GM12878 (cell line): ENCODE data around the gene SLC37A1. TPM values are rescaled to one million over a fixed set of nuclear protein-coding genes. Genes with fewer than 3 reads are reported as not detected.

ENCODE experiments used
- ATAC-seq: fragments of 200-7000 bp; cut with Tn5 transposase; 3 replicates; pipeline ENCODE4 v1.9.1; 2020; ENCODE audit warnings: mild to moderate bottlenecking, moderate library complexity
- BruUV-seq: library from RNA; stranded (reverse); fragments of 400-500 nt; replicated peaks from 2 replicates; lab custom pipeline; 2021; lab: Mats Ljungman, UMichigan
- CTCF ChIA-PET: fragments of 300-600 bp; sonication (Branson Sonifier 250); formaldehyde crosslinking; extraction: SDS; loops from one replicate; lab custom pipeline; 2021; ENCODE audit warnings: inconsistent platforms; lab: Yijun Ruan, JAX
- POLR2A ChIA-PET: fragments of 350-600 bp; formaldehyde crosslinking; extraction: SDS; loops from one replicate; lab custom pipeline; 2021; ENCODE audit warnings: inconsistent platforms; lab: Charles Lee
- RAD21 ChIA-PET: fragments of 300-600 bp; sonication (Branson Sonifier 250); formaldehyde crosslinking; loops from one replicate; lab custom pipeline; 2023; ENCODE audit warnings: antibody characterized with exemption; ENCODE audit not compliant: unreplicated experiment; lab: Charles Lee
- SMC1A ChIA-PET: fragments of 300-600 bp; sonication (Branson Sonifier 250); formaldehyde crosslinking; loops from one replicate; lab custom pipeline; 2023; ENCODE audit not compliant: unreplicated experiment, uncharacterized antibody; lab: Charles Lee
- DNase-seq: peaks from one replicate; pipeline ENCODE4 v3.0.0-alpha.2; 2011; ENCODE audit warnings: low read depth, low spot score
- FAIRE-seq: peaks from 3 replicates; lab custom pipeline; 2011; peaks lifted over from hg19 to GRCh38; lab: Jason Lieb, UNC
- H2AFZ ChIP-seq: 2 replicates; pipeline ENCODE4 v1.6.0; 2011; ENCODE audit warnings: low read depth, low read length, control low read depth; ENCODE audit not compliant: control insufficient read depth
- H3K27ac ChIP-seq: 2 replicates; pipeline ENCODE4 v1.5.1; 2011; ENCODE audit warnings: control low read depth; ENCODE audit not compliant: control insufficient read depth, insufficient read depth
- H3K27me3 ChIP-seq, 2 experiments: replicated peaks in 1 of 2; 2 replicates each; pipeline versions ENCODE4 v1.6.0 to v1.6.1; 2011; ENCODE audit warnings: low read length in 1 of 2; ENCODE audit not compliant: control insufficient read depth in 2 of 2, insufficient read depth in 2 of 2
- H3K36me3 ChIP-seq, 2 experiments: 2 replicates each; pipeline ENCODE4 v1.5.1; 2011; ENCODE audit warnings: low read length in 1 of 2; ENCODE audit not compliant: control insufficient read depth in 2 of 2, insufficient read depth in 2 of 2
- H3K4me1 ChIP-seq: 2 replicates; pipeline ENCODE4 v1.6.1; 2011; ENCODE audit warnings: mild to moderate bottlenecking, low read length, moderate library complexity, mixed read lengths; ENCODE audit not compliant: control insufficient read depth, insufficient read depth
- H3K4me2 ChIP-seq: 2 replicates; pipeline ENCODE4 v1.6.0; 2011; ENCODE audit warnings: control low read depth; ENCODE audit not compliant: control insufficient read depth, insufficient read depth
- H3K4me3 ChIP-seq: fragments of 200-600 bp; sonication (generic); 2 replicates; pipeline ENCODE4 v1.5.1; 2016
- H3K79me2 ChIP-seq: 2 replicates; pipeline ENCODE4 v1.6.0; 2011; ENCODE audit warnings: low read length; ENCODE audit not compliant: control insufficient read depth, insufficient read depth
- H3K9ac ChIP-seq: 2 replicates; pipeline ENCODE4 v1.8.0; 2011; ENCODE audit warnings: low read length, control low read depth, mixed read lengths; ENCODE audit not compliant: control insufficient read depth, insufficient read depth
- H3K9me3 ChIP-seq: replicated peaks from 3 replicates; pipeline ENCODE4 v1.5.1; 2011; ENCODE audit warnings: mild to moderate bottlenecking, low read length; ENCODE audit not compliant: control insufficient read depth, insufficient read depth
- H4K20me1 ChIP-seq: 2 replicates; pipeline ENCODE4 v1.6.0; 2011; ENCODE audit not compliant: control insufficient read depth, insufficient read depth
- ATF7 ChIP-seq: fragments of 450-650 bp; IDR thresholded peaks from 2 replicates; pipeline ENCODE4 v1.6.1; 2016; ENCODE audit warnings: low read depth, mild to moderate bottlenecking
- CREM ChIP-seq: IDR thresholded peaks from 2 replicates; pipeline ENCODE4 v1.6.1; 2014; ENCODE audit warnings: antibody characterized with exemption, low read depth
- ESRRA ChIP-seq: IDR thresholded peaks from 2 replicates; pipeline ENCODE4 v1.6.1; 2012; ENCODE audit warnings: mild to moderate bottlenecking, low read length, improper control_type of control experiment
- HDGF ChIP-seq: fragments of 450-650 bp; IDR thresholded peaks from 2 replicates; pipeline ENCODE4 v1.6.1; 2016; ENCODE audit warnings: antibody characterized with exemption
- NBN ChIP-seq: fragments of 450-650 bp; IDR thresholded peaks from 2 replicates; pipeline ENCODE4 v1.6.1; 2016
- POLR2AphosphoS5 ChIP-seq: IDR thresholded peaks from 2 replicates; pipeline ENCODE4 v1.6.1; 2011; ENCODE audit warnings: mild to moderate bottlenecking, low read length, inconsistent platforms
- SRF ChIP-seq, 2 experiments: IDR thresholded peaks; 2 replicates each; pipeline ENCODE4 v1.6.1; 2011; ENCODE audit warnings: low read depth in 2 of 2, low read length in 2 of 2, mild to moderate bottlenecking in 1 of 2, moderate library complexity in 1 of 2
- TCF3 ChIP-seq: IDR thresholded peaks from 2 replicates; pipeline ENCODE4 v1.6.1; 2012; ENCODE audit warnings: low read depth, mild to moderate bottlenecking, low read length, borderline replicate concordance; ENCODE audit not compliant: insufficient read depth
- WRNIP1 ChIP-seq: IDR thresholded peaks from 2 replicates; pipeline ENCODE4 v1.6.1; 2011; ENCODE audit warnings: low read depth, low read length, improper control_type of control experiment, borderline replicate concordance
- in situ Hi-C: fragments of 300-500 bp; cut with MboI; formaldehyde crosslinking; loops from 9 replicates; pipeline ENCODE4 v1.14.3; 2018; ENCODE audit warnings: mixed read lengths
- intact Hi-C: fragments of 100-400 bp; cut with micrococcal nuclease; formaldehyde crosslinking; loops from one replicate; pipeline ENCODE4 v1.14.2; 2022; ENCODE audit not compliant: unreplicated experiment
- polyA plus RNA-seq, 11 experiments: library from polyadenylated mRNA; depleted of rRNA in 4 of 11; unstranded in 6 of 11; stranded (reverse) in 5 of 11; fragments of >200 nt; fragmentation: Nextera tagmentation in 4 of 11; fragmentation: Illumina TruSeq in 1 of 11; extraction: Ambion mirVana in 4 of 11; extraction: Trizol in 1 of 11; gene quantifications; 1 replicate in 1 of 11; 2 replicates in 10 of 11; pipeline versions ENCODE4 v1.2.1 to v1.2.3, GENCODE V29; 2011 to 2016; ENCODE audit warnings: inconsistent platforms in 2 of 11, missing spikeins in 2 of 11, low read depth in 1 of 11
- total RNA-seq, 4 experiments: library from RNA; depleted of rRNA in 3 of 4; stranded (reverse); fragments of >200 nt in 3 of 4; fragmentation: Illumina TruSeq in 1 of 4; extraction: Trizol in 1 of 4; gene quantifications; 2 replicates each; pipeline versions ENCODE4 v1.2.1 to v1.2.3, GENCODE V29; 2013 to 2021
- TF ChIP-seq, protein P1 (sequence below): fragments of 450-650 bp; formaldehyde crosslinking; IDR thresholded peaks from 2 replicates; pipeline ENCODE4 v1.5.0; 2022; ENCODE audit warnings: mild to moderate bottlenecking, missing genetic modification characterization
- TF ChIP-seq, protein P2 (sequence below): IDR thresholded peaks from 2 replicates; pipeline ENCODE4 v1.6.1; 2011; ENCODE audit warnings: borderline replicate concordance, low read depth, mild to moderate bottlenecking, moderate library complexity, mixed read lengths, low read length; ENCODE audit not compliant: insufficient read depth; ENCODE audit errors: extremely low read length
- TF ChIP-seq, protein P3 (sequence below): IDR thresholded peaks from 2 replicates; pipeline ENCODE4 v1.6.1; 2012; ENCODE audit warnings: improper control_type of control experiment, low read depth, low read length; ENCODE audit not compliant: insufficient replicate concordance
- TF ChIP-seq, protein P4 (sequence below): IDR thresholded peaks from 2 replicates; pipeline ENCODE4 v1.6.1; 2011; ENCODE audit warnings: low read depth, mild to moderate bottlenecking, low read length, moderate library complexity, borderline replicate concordance; ENCODE audit errors: extremely low read depth

The SLC37A1 gene
- total and polyA plus RNA-seq, 10 of the 15 experiments (the other 5 are each of a cell fraction or from before 2014, with no cell fraction given) = 1.1 to 35.5 (median 24.4) TPM

DNA sequence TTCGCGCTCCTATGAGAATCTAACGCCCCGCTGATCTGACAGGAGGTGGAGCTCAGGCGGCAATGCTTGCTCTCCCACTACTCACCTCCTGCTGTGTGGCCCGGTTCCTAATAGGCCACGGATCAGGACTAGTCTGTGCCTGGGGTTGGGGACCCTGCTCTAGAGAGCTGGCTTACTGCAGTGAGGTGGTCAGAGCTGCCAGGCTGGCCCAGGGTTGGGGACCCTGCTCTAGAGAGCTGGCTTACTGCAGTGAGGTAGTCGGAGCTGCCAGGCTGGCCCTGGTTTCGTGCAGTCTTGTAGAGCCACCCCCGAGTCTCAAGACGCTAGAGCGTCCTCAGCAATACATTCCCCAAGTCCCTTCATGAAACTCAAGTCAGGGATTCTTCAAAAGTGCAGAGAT is 27.5 kb downstream of the SLC37A1 start (continued):
- TF ChIP-seq, protein P1, sequence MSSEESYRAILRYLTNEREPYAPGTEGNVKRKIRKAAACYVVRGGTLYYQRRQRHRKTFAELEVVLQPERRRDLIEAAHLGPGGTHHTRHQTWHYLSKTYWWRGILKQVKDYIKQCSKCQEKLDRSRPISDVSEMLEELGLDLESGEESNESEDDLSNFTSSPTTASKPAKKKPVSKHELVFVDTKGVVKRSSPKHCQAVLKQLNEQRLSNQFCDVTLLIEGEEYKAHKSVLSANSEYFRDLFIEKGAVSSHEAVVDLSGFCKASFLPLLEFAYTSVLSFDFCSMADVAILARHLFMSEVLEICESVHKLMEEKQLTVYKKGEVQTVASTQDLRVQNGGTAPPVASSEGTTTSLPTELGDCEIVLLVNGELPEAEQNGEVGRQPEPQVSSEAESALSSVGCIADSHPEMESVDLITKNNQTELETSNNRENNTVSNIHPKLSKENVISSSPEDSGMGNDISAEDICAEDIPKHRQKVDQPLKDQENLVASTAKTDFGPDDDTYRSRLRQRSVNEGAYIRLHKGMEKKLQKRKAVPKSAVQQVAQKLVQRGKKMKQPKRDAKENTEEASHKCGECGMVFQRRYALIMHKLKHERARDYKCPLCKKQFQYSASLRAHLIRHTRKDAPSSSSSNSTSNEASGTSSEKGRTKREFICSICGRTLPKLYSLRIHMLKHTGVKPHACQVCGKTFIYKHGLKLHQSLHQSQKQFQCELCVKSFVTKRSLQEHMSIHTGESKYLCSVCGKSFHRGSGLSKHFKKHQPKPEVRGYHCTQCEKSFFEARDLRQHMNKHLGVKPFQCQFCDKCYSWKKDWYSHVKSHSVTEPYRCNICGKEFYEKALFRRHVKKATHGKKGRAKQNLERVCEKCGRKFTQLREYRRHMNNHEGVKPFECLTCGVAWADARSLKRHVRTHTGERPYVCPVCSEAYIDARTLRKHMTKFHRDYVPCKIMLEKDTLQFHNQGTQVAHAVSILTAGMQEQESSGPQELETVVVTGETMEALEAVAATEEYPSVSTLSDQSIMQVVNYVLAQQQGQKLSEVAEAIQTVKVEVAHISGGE (CRISPR knock-in tag) = no peak
- TF ChIP-seq HDGF = no peak
- no peak for TF ChIP-seq ESRRA
- TF ChIP-seq, protein P2, sequence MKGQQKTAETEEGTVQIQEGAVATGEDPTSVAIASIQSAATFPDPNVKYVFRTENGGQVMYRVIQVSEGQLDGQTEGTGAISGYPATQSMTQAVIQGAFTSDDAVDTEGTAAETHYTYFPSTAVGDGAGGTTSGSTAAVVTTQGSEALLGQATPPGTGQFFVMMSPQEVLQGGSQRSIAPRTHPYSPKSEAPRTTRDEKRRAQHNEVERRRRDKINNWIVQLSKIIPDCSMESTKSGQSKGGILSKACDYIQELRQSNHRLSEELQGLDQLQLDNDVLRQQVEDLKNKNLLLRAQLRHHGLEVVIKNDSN = no peak
- TF ChIP-seq CREM = no peak
- no peak for TF ChIP-seq NBN

DNA sequence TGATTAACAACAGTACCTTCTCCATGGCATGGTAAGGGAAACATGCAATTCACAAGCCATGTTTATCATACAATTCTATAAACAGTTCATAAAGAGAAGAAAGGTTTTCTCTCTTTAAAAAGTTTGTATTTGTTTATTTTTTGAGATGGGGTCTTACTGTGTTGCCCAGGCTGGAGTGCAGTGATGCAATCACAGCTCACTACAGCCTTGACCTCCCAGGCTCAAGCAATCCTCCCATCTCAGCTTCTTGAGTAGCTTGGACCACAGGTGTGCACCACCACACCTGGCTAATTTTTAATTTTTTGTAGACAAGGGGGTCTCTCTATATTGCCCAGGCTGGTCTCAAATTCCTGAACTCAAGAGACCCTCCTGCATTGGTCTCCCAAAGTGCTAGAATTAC is 28.0 kb downstream of the SLC37A1 start:
- no TSS peak for BruUV-seq
- H3K4me1 ChIP-seq = peaks cover 7% of the 10 kb centered on the region
- no peak overlapping the region for H3K27ac ChIP-seq
- in situ Hi-C loops = no loop called here
- peaks cover 14 to 16% of the 10 kb centered on the region in 2 experiments for H3K36me3 ChIP-seq
- ChIA-PET RAD21 (no interaction called here), SMC1A (interaction anchor here (0.8 kb wide), 1 partner anchor 38 kb away, joined by 5 read pairs; no protein-coding TSS in a partner anchor), POLR2A (no interaction called here), CTCF (interaction anchor here (1.2 kb wide), 1 partner anchor 396 kb away, joined by 3 read pairs; no protein-coding TSS in a partner anchor)
- no peak overlapping the region for H3K4me2 ChIP-seq
- no peaks in the 10 kb centered on the region for H3K27me3 ChIP-seq
- intact Hi-C loops = no loop called here
- FAIRE-seq (no peak), DNase-seq (no peak), ATAC-seq (no peak)
- no peak overlapping the region for H3K4me3 ChIP-seq
- H3K79me2 ChIP-seq = no peaks in the 10 kb centered on the region
- H2AFZ ChIP-seq = no peak overlapping the region
- no peaks in the 10 kb centered on the region for H4K20me1 ChIP-seq
- no peaks in the 10 kb centered on the region for H3K9me3 ChIP-seq
- no peak overlapping the region for H3K9ac ChIP-seq
- TF ChIP-seq, protein P3, sequence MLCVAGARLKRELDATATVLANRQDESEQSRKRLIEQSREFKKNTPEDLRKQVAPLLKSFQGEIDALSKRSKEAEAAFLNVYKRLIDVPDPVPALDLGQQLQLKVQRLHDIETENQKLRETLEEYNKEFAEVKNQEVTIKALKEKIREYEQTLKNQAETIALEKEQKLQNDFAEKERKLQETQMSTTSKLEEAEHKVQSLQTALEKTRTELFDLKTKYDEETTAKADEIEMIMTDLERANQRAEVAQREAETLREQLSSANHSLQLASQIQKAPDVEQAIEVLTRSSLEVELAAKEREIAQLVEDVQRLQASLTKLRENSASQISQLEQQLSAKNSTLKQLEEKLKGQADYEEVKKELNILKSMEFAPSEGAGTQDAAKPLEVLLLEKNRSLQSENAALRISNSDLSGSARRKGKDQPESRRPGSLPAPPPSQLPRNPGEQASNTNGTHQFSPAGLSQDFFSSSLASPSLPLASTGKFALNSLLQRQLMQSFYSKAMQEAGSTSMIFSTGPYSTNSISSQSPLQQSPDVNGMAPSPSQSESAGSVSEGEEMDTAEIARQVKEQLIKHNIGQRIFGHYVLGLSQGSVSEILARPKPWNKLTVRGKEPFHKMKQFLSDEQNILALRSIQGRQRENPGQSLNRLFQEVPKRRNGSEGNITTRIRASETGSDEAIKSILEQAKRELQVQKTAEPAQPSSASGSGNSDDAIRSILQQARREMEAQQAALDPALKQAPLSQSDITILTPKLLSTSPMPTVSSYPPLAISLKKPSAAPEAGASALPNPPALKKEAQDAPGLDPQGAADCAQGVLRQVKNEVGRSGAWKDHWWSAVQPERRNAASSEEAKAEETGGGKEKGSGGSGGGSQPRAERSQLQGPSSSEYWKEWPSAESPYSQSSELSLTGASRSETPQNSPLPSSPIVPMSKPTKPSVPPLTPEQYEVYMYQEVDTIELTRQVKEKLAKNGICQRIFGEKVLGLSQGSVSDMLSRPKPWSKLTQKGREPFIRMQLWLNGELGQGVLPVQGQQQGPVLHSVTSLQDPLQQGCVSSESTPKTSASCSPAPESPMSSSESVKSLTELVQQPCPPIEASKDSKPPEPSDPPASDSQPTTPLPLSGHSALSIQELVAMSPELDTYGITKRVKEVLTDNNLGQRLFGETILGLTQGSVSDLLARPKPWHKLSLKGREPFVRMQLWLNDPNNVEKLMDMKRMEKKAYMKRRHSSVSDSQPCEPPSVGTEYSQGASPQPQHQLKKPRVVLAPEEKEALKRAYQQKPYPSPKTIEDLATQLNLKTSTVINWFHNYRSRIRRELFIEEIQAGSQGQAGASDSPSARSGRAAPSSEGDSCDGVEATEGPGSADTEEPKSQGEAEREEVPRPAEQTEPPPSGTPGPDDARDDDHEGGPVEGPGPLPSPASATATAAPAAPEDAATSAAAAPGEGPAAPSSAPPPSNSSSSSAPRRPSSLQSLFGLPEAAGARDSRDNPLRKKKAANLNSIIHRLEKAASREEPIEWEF = no peak
- TF ChIP-seq POLR2AphosphoS5 (no peak), ATF7 (no peak), TCF3 (no peak), ESRRA (no peak), WRNIP1 (no peak), SRF (IDR thresholded peaks at IDR 0.05; ENCODE audit: low read depth in 2 of 2, low read length in 2 of 2) (no peak)
- TF ChIP-seq, protein P4, sequence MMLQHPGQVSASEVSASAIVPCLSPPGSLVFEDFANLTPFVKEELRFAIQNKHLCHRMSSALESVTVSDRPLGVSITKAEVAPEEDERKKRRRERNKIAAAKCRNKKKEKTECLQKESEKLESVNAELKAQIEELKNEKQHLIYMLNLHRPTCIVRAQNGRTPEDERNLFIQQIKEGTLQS = no peak
